ENCODE data around the gene LRRC8C.
"Not testable (repeated sequence)": the region's sequence is repeated elsewhere in the genome, so short reads cannot be mapped to it uniquely, and the experiment has no call there.

The LRRC8C gene

DNA sequence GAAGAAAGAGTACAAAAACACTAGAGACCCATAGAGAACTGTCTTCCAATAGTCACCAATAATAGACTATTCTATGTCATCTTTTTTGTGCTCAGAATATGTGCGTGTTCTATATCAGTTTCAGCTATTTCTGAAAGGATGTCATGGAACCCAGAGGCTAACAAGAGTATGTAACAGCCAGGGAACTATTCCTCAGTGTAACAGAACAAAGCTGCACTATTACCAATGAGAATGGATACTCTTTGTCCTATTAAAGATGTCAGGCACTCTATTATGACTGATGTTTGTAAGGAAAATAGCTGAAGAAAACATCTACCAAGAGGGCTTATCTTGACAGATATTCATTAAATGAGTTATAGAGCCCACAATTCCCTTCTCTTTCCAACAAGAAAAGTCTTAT, 8.6 kb upstream of the LRRC8C start:
- no peaks in the 10 kb centered on the region for H3K27me3 ChIP-seq (ENCODE audit: control insufficient read depth, insufficient read depth, low read length)
- no peak overlapping the region for H3K9ac ChIP-seq (ENCODE audit: low read length)
- H3K36me3 ChIP-seq (ENCODE audit: control insufficient read depth, insufficient read depth, low read length), result no peaks in the 10 kb centered on the region
- no peak overlapping the region for H3K4me3 ChIP-seq (ENCODE audit: low read depth, low read length)
- no peak overlapping the region for H3K27ac ChIP-seq (ENCODE audit: low read depth, low read length)
- no peaks in the 10 kb centered on the region for H3K9me3 ChIP-seq (ENCODE audit: control insufficient read depth, insufficient read depth, low read depth, low read length)
- H3K4me1 ChIP-seq (ENCODE audit: control insufficient read depth, insufficient read depth, low read length), result no peaks in the 10 kb centered on the region

DNA sequence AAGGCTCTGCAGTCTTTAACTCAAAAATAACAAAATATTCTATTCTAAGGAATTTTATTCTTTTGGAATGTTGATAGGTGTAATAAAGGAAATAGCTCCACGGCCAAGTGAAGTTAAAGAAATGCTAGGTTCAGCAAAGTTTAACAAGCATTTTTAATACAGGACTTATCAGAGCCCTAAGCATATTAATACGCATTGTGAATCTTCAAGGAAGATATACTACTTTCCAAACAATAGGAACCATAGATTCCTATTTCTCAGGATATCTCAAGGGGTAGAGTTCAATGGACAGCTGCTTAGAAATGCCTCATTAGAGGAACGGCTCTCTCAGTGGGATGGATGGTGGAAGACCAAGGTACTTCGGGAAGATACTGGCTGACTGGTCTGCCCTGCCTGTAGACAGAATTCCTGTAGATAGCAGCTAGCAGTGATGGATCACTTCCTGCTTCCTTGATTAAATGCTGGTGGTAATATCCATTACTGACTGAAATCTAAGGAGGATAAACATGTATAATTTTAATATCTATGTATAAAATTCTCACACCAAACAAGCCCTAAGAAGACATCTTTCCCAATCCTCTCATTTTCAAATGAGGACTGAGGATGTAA, 8.1 kb upstream of the LRRC8C start:
- H3K27ac ChIP-seq (ENCODE audit: low read depth, low read length), result no peak overlapping the region
- no peaks in the 10 kb centered on the region for H3K27me3 ChIP-seq (ENCODE audit: control insufficient read depth, insufficient read depth, low read length)
- H3K9ac ChIP-seq (ENCODE audit: low read length), result no peak overlapping the region
- no peaks in the 10 kb centered on the region for H3K9me3 ChIP-seq (ENCODE audit: control insufficient read depth, insufficient read depth, low read depth, low read length)
- H3K4me1 ChIP-seq (ENCODE audit: control insufficient read depth, insufficient read depth, low read length), result no peaks in the 10 kb centered on the region
- no peak overlapping the region for H3K4me3 ChIP-seq (ENCODE audit: low read depth, low read length)
- no peaks in the 10 kb centered on the region for H3K36me3 ChIP-seq (ENCODE audit: control insufficient read depth, insufficient read depth, low read length)

DNA sequence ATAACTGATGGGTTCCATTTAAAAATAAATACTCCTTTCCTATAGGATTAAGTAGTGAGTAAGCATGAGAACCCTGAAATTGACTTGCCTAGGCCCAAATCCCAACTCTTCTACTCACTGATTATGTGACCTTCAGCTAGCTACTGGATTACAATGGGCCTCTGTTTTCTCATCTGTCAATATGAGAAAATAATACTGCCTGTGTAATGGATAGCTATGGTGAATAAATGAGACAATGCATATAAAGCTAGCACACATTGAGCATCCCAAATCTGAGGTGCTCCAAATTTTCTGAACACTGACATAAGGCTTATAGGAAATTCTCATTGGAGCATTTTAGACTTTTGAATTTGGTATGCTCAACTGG, 5.3 kb upstream of the LRRC8C start:
- H3K9ac ChIP-seq (ENCODE audit: low read length), result no peak overlapping the region
- peaks cover 25% of the 10 kb centered on the region for H3K27me3 ChIP-seq (ENCODE audit: control insufficient read depth, insufficient read depth, low read length)
- no peak overlapping the region for H3K4me3 ChIP-seq (ENCODE audit: low read depth, low read length)
- no peak overlapping the region for H3K27ac ChIP-seq (ENCODE audit: low read depth, low read length)
- H3K9me3 ChIP-seq (ENCODE audit: control insufficient read depth, insufficient read depth, low read depth, low read length), result no peaks in the 10 kb centered on the region
- H3K36me3 ChIP-seq (ENCODE audit: control insufficient read depth, insufficient read depth, low read length), result no peaks in the 10 kb centered on the region
- H3K4me1 ChIP-seq (ENCODE audit: control insufficient read depth, insufficient read depth, low read length), result peaks cover 6% of the 10 kb centered on the region; the same call in 1 of the 2 replicates

DNA sequence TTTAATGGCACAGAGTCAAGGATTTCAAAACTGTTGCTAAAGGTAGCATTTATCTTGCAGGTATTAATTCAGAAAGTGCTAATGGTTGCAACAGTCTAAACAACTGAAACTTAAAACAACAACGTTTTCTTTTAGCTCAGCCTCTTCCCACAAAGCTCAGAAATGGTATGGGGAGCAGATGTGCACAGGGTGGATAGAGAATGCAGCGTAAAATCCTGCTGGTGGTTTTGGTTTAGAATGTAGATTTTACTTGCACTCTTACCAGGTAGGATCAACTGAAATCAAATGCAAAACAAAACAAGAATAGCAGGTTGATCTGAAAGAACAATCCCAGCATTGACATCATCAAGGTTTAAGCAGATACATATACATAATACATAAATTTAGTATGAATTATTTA, 3.8 kb upstream of the LRRC8C start:
- Histone ChIP-seq H3K36me3 (ENCODE audit: control insufficient read depth, insufficient read depth, low read length) (no peaks in the 10 kb centered on the region), H3K27ac (ENCODE audit: low read depth, low read length) (no peak overlapping the region), H3K4me3 (ENCODE audit: low read depth, low read length) (no peak overlapping the region)

DNA sequence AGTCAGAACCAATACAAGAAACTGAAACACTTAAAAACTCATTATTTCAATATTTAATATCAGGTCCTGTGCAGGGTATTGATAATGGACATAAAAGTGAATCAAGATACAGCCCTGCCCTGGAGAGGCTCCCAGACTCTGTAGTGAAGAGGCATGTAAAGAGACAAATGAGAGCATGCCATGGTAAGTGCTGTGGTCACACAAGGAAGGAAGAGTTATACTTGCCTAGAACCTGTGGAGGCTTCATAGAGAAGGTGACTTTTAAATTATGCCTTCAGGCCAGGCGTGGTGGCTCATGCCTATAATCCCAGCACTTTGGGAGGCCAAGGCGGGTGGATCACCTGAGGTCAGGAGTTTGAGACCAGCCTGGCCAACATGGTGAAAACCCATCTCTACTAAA, 3.3 kb upstream of the LRRC8C start:
- not testable (repeated sequence) for H3K27ac ChIP-seq (ENCODE audit: low read depth, low read length); H3K4me3 ChIP-seq (ENCODE audit: low read depth, low read length); H3K36me3 ChIP-seq (ENCODE audit: control insufficient read depth, insufficient read depth, low read length); H3K9me3 ChIP-seq (ENCODE audit: control insufficient read depth, insufficient read depth, low read depth, low read length); H3K9ac ChIP-seq (ENCODE audit: low read length)
- Histone ChIP-seq H3K4me1 (ENCODE audit: control insufficient read depth, insufficient read depth, low read length) (peaks cover 16% of the 10 kb centered on the region; the same call in 1 of the 2 replicates), H3K27me3 (ENCODE audit: control insufficient read depth, insufficient read depth, low read length) (peaks cover 43% of the 10 kb centered on the region)

More for the DNA sequence above, 3.8 kb upstream of the LRRC8C start:
- peaks cover 38% of the 10 kb centered on the region for H3K27me3 ChIP-seq (ENCODE audit: control insufficient read depth, insufficient read depth, low read length)
- peaks cover 13% of the 10 kb centered on the region; the same call in 1 of the 2 replicates for H3K4me1 ChIP-seq (ENCODE audit: control insufficient read depth, insufficient read depth, low read length)
- H3K9me3 ChIP-seq (ENCODE audit: control insufficient read depth, insufficient read depth, low read depth, low read length), result no peaks in the 10 kb centered on the region
- H3K9ac ChIP-seq (ENCODE audit: low read length), result no peak overlapping the region

GRCh38 chr1:89630048-89630447, 2.9 kb upstream of the LRRC8C start:
- Histone ChIP-seq H3K4me1 (ENCODE audit: control insufficient read depth, insufficient read depth, low read length) (peaks cover 16% of the 10 kb centered on the region; the same call in 1 of the 2 replicates), H3K9ac (ENCODE audit: low read length) (no peak overlapping the region), H3K27ac (ENCODE audit: low read depth, low read length) (no peak overlapping the region), H3K4me3 (ENCODE audit: low read depth, low read length) (no peak overlapping the region), H3K9me3 (ENCODE audit: control insufficient read depth, insufficient read depth, low read depth, low read length) (no peaks in the 10 kb centered on the region), H3K36me3 (ENCODE audit: control insufficient read depth, insufficient read depth, low read length) (no peaks in the 10 kb centered on the region), H3K27me3 (ENCODE audit: control insufficient read depth, insufficient read depth, low read length) (peaks cover 47% of the 10 kb centered on the region)

DNA sequence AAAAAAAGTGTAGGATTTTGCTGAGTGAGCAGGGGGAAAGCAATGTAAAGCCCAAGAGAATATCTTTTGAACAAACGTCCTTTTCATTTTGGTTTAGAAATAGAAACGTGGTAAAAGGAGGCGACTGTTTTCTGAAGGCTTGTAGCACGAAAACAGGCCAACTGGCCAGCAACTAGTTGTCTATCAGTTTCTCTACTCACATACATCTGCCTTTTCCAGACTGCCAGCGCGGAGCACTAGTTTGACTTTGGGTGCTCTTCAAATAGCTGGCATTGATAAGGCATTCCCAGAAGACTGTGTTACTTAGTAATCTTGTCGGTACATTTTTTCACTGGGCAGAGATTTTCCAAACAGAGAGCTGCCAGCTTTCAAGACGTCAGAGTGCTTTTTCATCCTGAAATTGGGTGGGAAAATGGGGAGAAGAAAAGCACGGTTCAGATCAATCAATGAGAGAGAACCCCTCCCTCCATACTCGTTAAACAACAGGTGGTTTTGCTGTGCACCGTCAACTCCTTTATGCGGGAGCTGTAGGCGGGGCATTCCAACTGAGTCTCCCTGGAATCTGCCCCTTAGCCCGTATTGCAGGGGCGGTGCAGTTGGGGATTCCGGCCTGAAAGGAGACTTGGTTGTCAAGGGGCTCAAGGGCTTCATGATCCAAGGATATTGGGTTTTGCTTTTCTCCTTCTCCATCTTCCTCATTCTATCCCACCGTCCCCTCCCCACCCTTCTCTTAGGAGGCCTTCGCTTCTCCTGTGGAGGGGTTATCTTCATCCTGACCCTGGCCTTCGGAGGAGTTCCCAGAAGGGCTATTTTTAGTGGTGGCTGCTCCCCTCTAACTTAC, 884 bp upstream of the LRRC8C start:
- Histone ChIP-seq H3K4me3 (ENCODE audit: low read depth, low read length) (peak overlapping the region; percentile 92), H3K27me3 (ENCODE audit: control insufficient read depth, insufficient read depth, low read length) (peaks cover 57% of the 10 kb centered on the region), H3K9me3 (ENCODE audit: control insufficient read depth, insufficient read depth, low read depth, low read length) (no peaks in the 10 kb centered on the region), H3K4me1 (ENCODE audit: control insufficient read depth, insufficient read depth, low read length) (peaks cover 16% of the 10 kb centered on the region; the same call in 1 of the 2 replicates), H3K9ac (ENCODE audit: low read length) (peak overlapping the region; percentile 62), H3K27ac (ENCODE audit: low read depth, low read length) (no peak overlapping the region), H3K36me3 (ENCODE audit: control insufficient read depth, insufficient read depth, low read length) (no peaks in the 10 kb centered on the region)

GRCh38 chr1:89633248-89633799, 404 bp downstream of the LRRC8C start:
- no peaks in the 10 kb centered on the region for H3K9me3 ChIP-seq (ENCODE audit: control insufficient read depth, insufficient read depth, low read depth, low read length)
- peaks cover 16% of the 10 kb centered on the region; the same call in 1 of the 2 replicates for H3K4me1 ChIP-seq (ENCODE audit: control insufficient read depth, insufficient read depth, low read length)
- peak overlapping the region; percentile 92 for H3K4me3 ChIP-seq (ENCODE audit: low read depth, low read length)
- no peak overlapping the region for H3K27ac ChIP-seq (ENCODE audit: low read depth, low read length)
- peaks cover 57% of the 10 kb centered on the region for H3K27me3 ChIP-seq (ENCODE audit: control insufficient read depth, insufficient read depth, low read length)
- H3K36me3 ChIP-seq (ENCODE audit: control insufficient read depth, insufficient read depth, low read length), result no peaks in the 10 kb centered on the region
- peak overlapping the region; percentile 73 for H3K9ac ChIP-seq (ENCODE audit: low read length)

DNA sequence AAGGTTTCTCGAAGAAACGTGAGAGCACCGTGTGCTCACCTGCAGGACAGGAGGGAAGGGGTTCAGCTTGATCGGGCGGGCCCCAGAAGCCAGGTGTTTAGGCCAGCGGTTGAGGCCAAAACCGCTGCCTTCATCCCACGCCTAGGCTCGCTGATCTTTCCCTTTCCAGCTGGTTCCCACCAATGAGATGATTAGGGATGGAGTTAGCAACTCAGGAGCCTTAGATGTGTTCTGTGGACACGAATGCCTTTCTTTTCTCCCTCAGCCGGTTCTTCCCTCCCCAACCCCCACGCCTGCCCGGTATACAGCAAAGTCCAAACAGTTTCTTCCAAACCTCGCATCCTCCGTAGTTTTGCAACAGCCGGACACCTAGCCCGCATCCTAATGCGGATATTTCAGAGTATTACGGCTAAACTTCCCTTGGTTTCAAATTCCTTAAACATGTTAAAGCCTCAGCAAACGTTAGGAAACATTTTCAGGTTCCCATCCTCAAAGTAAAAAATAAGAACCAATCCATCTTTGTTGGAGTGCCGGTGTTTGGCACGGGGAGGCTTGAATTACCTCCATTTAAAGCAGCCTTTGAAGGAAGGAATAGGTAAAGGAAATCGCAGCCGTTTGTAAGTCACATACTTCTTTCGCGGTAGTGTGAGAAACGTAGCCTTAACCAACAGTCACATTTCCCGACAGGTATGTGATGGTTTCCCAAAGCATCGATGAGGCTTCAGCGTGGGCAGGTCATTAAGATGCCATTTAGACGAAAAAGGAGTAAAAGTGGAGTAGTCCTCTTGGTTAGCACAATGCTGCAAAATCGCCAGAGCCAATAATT, 1.1 kb downstream of the LRRC8C start:
- Histone ChIP-seq H3K9me3 (ENCODE audit: control insufficient read depth, insufficient read depth, low read depth, low read length) (no peaks in the 10 kb centered on the region), H3K27me3 (ENCODE audit: control insufficient read depth, insufficient read depth, low read length) (peaks cover 57% of the 10 kb centered on the region), H3K4me1 (ENCODE audit: control insufficient read depth, insufficient read depth, low read length) (peaks cover 16% of the 10 kb centered on the region; the same call in 1 of the 2 replicates), H3K36me3 (ENCODE audit: control insufficient read depth, insufficient read depth, low read length) (no peaks in the 10 kb centered on the region), H3K27ac (ENCODE audit: low read depth, low read length) (no peak overlapping the region), H3K9ac (ENCODE audit: low read length) (peak overlapping the region; percentile 73), H3K4me3 (ENCODE audit: low read depth, low read length) (peak overlapping the region; percentile 92)

DNA sequence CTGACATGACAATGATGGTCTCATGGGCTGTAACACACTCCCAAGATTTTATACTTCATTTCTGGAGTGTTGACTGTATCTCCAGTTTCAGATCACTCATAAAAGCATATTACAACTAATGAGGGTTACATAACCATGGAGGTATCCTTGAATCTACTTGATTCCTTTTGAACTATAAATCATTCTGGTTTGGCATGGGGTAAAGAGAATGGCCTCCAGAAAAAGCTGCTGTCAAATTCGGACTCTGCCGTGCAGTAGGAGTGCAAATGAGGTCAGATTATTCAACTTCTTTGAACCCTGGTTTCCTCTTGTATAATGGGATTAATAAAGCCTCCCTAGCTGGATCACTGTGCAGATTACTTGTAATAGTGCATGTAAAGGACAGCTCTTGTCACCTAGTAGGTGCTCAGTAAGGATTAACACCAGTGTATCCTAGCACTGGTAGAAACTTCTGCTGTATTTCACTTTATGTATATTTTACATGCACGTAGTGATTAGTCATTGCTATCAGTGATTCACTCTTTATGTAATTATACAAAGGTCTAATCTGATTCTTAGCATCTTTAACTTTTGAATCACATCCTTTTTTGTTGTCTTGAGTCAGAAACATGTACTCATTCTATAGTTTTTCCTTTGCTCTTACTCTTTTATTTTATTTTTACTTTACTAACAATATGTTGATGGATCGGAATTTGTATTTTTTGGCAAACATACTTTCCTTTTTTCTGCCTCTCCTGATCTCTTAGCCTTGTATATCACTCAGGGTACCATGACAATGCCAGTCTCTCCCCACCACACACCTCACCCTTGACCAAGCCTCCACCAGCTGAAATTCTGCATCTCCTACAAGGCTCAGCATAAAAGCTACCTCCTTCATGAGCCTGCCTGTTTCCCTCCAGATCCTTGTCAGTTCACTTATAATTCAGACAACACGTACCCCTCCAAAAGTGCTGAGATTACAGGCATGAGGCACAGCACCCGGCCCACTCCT, 3.2 kb downstream of the LRRC8C start:
- peaks cover 16% of the 10 kb centered on the region; the same call in 1 of the 2 replicates for H3K4me1 ChIP-seq (ENCODE audit: control insufficient read depth, insufficient read depth, low read length)
- H3K27me3 ChIP-seq (ENCODE audit: control insufficient read depth, insufficient read depth, low read length), result peaks cover 47% of the 10 kb centered on the region
- H3K9me3 ChIP-seq (ENCODE audit: control insufficient read depth, insufficient read depth, low read depth, low read length), result no peaks in the 10 kb centered on the region
- no peak overlapping the region for H3K4me3 ChIP-seq (ENCODE audit: low read depth, low read length)
- H3K36me3 ChIP-seq (ENCODE audit: control insufficient read depth, insufficient read depth, low read length), result no peaks in the 10 kb centered on the region
- H3K27ac ChIP-seq (ENCODE audit: low read depth, low read length), result no peak overlapping the region
- no peak overlapping the region for H3K9ac ChIP-seq (ENCODE audit: low read length)
